Central memory CD4-positive, alpha-beta T cell (primary cell): ENCODE results near the gene SLC6A7.

Experiments used
- DNase-seq: peaks from one replicate; pipeline ENCODE4 v3.0.0; 2022

The SLC6A7 gene

GRCh38 chr5:150175076-150175475 lies 14.8 kb upstream of the SLC6A7 start:
- DNase-seq: no peak

DNA sequence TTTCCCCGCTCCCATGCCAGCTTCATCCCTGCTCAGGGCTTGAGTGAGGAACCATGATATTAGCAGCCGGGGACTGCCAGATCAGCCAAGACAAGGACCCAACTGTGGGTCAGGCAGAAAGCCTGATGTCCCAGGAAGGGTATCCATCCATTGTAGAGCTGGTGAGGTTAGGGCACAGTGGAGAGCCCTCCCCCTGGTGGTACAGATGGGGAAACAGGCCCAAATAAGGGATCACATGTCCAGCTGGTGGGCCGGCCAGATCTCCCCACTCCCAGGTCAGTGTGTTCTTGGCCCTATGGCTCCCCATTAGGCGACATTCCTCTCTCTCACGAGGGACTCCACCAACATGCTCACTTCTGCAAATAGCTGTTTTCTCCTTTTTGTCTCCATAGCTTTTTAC lies 14.3 kb upstream of the SLC6A7 start:
- DNase-seq: no peak

- no peak for DNase-seq
Observed at GRCh38 chr5:150176745-150177477, 13.0 kb upstream of the SLC6A7 start.

DNA sequence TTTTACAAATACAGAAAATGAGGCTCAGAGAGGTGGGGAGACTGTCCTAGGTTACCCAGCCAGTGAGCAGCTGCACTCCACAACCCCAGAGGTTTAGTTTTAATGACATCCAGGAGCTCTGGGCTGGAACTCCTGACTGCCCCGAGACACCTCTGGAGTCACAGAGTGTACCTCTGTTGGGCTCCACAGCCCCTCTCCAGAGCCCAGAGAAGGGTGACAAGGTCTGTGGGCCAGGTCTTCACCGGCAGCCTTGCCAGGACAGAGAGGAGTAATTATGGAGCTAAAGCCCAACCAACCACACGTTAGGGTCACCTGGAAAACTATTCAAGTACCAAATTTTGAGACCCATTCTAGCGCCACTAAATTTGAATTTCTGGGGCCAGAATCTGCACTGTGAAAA lies 12.1 kb upstream of the SLC6A7 start:
- no peak for DNase-seq

GRCh38 chr5:150178262-150178661 lies 11.6 kb upstream of the SLC6A7 start:
- DNase-seq: no peak

DNA sequence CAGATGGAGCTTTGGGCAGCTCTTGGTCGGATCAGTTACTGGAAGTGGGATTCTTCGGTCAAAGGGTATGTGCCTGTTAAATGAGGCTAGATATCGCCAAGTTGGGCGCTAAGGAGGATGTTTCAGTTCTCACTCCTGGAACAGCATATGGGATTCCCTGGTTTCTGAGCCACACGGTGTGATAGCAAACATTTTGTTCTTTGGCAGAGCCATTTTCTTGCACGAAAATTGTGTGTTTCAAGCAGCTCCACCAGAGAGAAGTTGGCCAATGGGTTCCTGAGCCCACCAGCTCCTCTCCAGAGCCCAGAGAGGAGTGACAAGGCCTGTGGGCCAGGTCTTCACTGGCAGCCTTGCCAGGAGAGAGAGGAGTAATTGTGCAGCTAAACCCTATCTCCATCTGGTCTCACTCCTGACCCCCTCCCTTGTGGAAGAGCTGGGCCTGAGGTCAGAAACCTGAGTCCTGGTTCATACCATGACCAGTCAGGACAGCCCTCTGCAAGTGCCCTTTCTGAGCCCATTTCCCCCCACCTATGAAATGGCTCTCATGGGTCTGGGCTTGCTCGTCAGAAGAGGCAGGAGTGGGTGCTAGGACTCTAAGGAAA lies 10.7 kb upstream of the SLC6A7 start:
- DNase-seq: no peak

- no peak for DNase-seq
Observed at GRCh38 chr5:150180241-150181026, 9.4 kb upstream of the SLC6A7 start.

DNA sequence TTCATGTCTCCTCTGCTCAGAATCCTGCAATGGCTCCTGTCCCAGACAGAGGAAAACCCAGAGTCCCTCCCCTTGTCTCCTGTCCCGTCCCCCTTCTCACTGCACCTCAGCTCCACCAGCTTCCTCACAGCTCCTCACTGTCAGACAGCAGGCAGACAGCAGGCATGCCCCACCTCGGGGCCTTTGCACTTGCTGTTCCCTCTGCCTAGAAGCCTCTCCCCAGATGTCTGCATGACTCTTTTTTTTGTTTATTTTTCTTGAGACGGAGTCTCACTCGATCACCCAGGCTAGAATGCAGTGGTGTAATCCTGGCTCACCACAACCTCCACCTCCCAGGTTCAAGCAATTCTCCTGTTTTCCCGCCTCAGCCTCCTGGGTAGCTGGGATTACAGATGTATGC lies 8.8 kb upstream of the SLC6A7 start:
- no peak for DNase-seq

GRCh38 chr5:150181766-150182545 lies 7.9 kb upstream of the SLC6A7 start:
- DNase-seq: no peak

GRCh38 chr5:150182774-150183173 lies 7.1 kb upstream of the SLC6A7 start:
- DNase-seq: no peak

DNA sequence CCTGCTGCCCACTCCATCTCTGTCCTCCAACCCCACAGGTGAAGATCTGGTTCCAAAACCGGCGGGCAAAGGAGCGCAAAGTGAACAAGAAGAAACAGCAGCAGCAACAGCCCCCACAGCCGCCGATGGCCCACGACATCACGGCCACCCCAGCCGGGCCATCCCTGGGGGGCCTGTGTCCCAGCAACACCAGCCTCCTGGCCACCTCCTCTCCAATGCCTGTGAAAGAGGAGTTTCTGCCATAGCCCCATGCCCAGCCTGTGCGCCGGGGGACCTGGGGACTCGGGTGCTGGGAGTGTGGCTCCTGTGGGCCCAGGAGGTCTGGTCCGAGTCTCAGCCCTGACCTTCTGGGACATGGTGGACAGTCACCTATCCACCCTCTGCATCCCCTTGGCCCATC lies 6.4 kb upstream of the SLC6A7 start:
- DNase-seq: no peak

GRCh38 chr5:150184006-150184405 lies 5.9 kb upstream of the SLC6A7 start:
- no peak for DNase-seq

- DNase-seq: no peak
Observed at GRCh38 chr5:150184990-150185912, 4.6 kb upstream of the SLC6A7 start.

DNA sequence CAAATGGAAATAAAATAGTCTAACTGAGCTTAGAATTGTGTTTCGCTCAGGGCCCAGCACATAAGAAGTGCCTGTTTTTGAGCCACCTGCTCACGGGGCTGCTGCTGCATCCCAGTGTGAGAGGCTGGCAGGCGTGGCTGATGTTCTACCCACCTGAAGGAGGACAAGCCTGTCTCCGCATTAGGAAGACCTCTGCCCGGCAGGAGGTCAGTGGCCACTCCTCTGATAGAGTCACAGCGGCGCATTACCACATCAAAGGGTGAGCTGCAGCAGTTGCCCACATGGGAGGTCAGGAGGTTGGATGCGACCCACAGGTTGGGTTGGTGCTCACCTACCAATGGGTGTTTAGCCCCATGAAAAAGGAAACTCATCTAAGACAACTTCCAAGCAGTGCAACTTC lies 3.7 kb upstream of the SLC6A7 start:
- no peak for DNase-seq

- no peak for DNase-seq
Observed at GRCh38 chr5:150186897-150187296, 3.0 kb upstream of the SLC6A7 start.

DNA sequence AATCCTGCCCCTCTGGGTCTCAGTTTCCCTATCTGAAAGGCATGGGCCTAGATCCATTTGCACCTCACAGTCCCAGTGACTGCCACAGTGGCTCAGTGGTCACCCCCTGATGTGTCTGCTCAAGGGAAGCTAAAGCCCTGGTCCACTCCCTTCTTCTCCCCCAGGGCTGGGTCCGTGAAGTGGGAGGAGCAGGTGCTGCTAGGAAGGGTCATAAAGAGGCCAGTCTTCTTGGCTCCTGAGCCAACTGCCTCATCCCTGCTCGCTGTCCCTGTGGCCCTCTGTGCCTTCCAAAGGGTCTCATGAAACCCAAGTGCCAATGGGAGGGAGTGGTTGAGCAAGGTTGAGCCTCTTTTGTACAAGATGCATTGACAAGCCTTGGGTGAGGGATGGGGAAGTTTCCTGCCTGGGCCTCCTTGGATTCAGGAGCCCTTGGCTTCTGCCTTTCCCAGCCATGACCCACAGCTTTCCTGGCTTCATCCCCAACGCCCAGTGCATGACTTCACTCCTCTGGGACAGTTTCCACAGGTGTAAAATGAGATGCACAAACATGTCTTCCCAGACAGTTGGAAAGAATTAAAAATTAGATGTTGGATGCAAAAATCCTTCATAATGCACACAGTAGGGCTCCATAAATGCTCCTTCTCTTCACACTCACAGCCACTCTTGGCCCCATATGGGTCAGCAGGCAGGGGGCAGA lies 1.6 kb upstream of the SLC6A7 start:
- no peak for DNase-seq

DNA sequence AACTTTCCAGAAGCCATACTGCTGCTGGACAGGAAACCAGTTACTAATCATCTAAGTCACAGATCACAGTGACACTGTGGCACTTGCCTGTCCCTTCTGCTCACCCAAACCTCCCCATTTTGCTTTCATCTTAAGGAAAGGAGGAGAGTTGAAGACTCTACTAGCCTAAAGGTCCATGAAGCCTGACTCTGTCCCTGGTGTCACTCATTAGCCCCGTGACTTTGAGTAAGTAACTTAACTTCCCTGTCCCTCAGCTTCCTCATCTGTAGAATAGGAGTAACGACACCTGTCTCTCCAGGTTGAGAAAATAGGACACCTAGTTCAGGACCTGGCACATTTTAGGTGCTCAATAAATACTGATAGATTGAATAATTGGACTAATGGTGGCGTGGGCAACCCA lies 536 bp upstream of the SLC6A7 start:
- no peak for DNase-seq

GRCh38 chr5:150190503-150190979 lies 679 bp downstream of the SLC6A7 start:
- DNase-seq: no peak

GRCh38 chr5:150190987-150191386 lies 1.1 kb downstream of the SLC6A7 start:
- DNase-seq: no peak

GRCh38 chr5:150192462-150192861 lies 2.6 kb downstream of the SLC6A7 start:
- DNase-seq: no peak
